PC-9 (cell line): ENCODE data around the gene ACO1. TPM values are rescaled to one million over a fixed set of nuclear protein-coding genes. Genes with fewer than 3 reads are reported as not detected.

Experiments
- BruUV-seq: library from RNA; stranded (reverse); fragments of 400-500 nt; replicated peaks from 2 replicates; lab custom pipeline; 2021; lab: Mats Ljungman, UMichigan
- CTCF ChIA-PET: fragments of 300-600 bp; sonication (Branson Sonifier 250); formaldehyde crosslinking; loops from one replicate; lab custom pipeline; 2022; ENCODE audit warnings: antibody characterized with exemption; lab: Charles Lee
- POLR2A ChIA-PET: fragments of 300-600 bp; sonication (Branson Sonifier 250); formaldehyde crosslinking; loops from one replicate; lab custom pipeline; 2022; ENCODE audit warnings: antibody characterized with exemption; ENCODE audit not compliant: unreplicated experiment; lab: Charles Lee
- DNase-seq, 2 experiments: peaks; one replicate each; pipeline versions ENCODE4 v3.0.0 to v3.0.0-alpha.2; 2015 to 2022; ENCODE audit warnings: mixed read lengths in 1 of 2
- H2AFZ ChIP-seq: fragments of 200-600 bp; sonication (generic); 2 replicates; pipeline ENCODE4 v1.8.1; 2017; ENCODE audit warnings: antibody characterized with exemption
- H3F3A ChIP-seq: fragments of 200-600 bp; sonication (generic); 2 replicates; pipeline ENCODE4 v1.8.1; 2017; ENCODE audit warnings: antibody characterized with exemption, mild to moderate bottlenecking, low read depth; ENCODE audit not compliant: insufficient read depth
- H3K27ac ChIP-seq: fragments of 200-600 bp; sonication (generic); 2 replicates; pipeline ENCODE4 v1.6.1; 2016; ENCODE audit warnings: mixed run types
- H3K27me3 ChIP-seq: fragments of 200-600 bp; sonication (generic); 2 replicates; pipeline ENCODE4 v1.6.1; 2016; ENCODE audit warnings: low read depth, mixed run types; ENCODE audit not compliant: insufficient read depth
- H3K36me3 ChIP-seq: fragments of 200-600 bp; sonication (generic); 2 replicates; pipeline ENCODE4 v1.6.1; 2016; ENCODE audit warnings: low read depth, mixed run types
- H3K4me1 ChIP-seq: fragments of 200-600 bp; sonication (generic); replicated peaks from 2 replicates; pipeline ENCODE4 v1.6.1; 2016; ENCODE audit warnings: mixed run types; ENCODE audit not compliant: insufficient read depth
- H3K4me2 ChIP-seq: fragments of 200-600 bp; sonication (generic); 2 replicates; pipeline ENCODE4 v1.6.1; 2017; ENCODE audit warnings: mixed run types
- H3K4me3 ChIP-seq: fragments of 200-600 bp; sonication (generic); 2 replicates; pipeline ENCODE4 v1.6.1; 2016; ENCODE audit warnings: mixed run types
- H3K79me2 ChIP-seq: fragments of 200-600 bp; sonication (generic); 2 replicates; pipeline ENCODE4 v1.6.1; 2017; ENCODE audit warnings: low read depth, mixed run types
- H3K9me2 ChIP-seq: fragments of 200-600 bp; sonication (generic); 2 replicates; pipeline ENCODE4 v1.8.1; 2017; ENCODE audit warnings: mild to moderate bottlenecking; ENCODE audit not compliant: insufficient read depth
- H3K9me3 ChIP-seq: fragments of 200-600 bp; sonication (generic); 2 replicates; pipeline ENCODE4 v1.8.1; 2016; ENCODE audit warnings: low read depth; ENCODE audit not compliant: insufficient read depth
- H4K20me1 ChIP-seq: fragments of 200-600 bp; sonication (generic); 2 replicates; pipeline ENCODE4 v1.8.1; 2017; ENCODE audit not compliant: insufficient read depth
- CTCF ChIP-seq: fragments of 200-600 bp; sonication (generic); conservative IDR thresholded peaks from 2 replicates; pipeline ENCODE4 v1.6.1; 2017; ENCODE audit warnings: mixed run types, antibody characterized with exemption, mild to moderate bottlenecking, moderate library complexity
- EZH2 ChIP-seq: fragments of 200-600 bp; sonication (generic); IDR thresholded peaks from 2 replicates; pipeline ENCODE4 v1.8.0; 2017; ENCODE audit warnings: antibody characterized with exemption, low read depth
- intact Hi-C: fragments of 100-400 bp; cut with micrococcal nuclease; formaldehyde crosslinking; loops from one replicate; pipeline ENCODE4 v1.10.0; 2022; ENCODE audit not compliant: unreplicated experiment
- total RNA-seq: library from RNA; stranded (reverse); gene quantifications from 2 replicates; pipeline ENCODE4 v1.2.3, GENCODE V29; 2021

The ACO1 gene
- total RNA-seq, 1 experiment from 2014 or later: 30.2 TPM

DNA sequence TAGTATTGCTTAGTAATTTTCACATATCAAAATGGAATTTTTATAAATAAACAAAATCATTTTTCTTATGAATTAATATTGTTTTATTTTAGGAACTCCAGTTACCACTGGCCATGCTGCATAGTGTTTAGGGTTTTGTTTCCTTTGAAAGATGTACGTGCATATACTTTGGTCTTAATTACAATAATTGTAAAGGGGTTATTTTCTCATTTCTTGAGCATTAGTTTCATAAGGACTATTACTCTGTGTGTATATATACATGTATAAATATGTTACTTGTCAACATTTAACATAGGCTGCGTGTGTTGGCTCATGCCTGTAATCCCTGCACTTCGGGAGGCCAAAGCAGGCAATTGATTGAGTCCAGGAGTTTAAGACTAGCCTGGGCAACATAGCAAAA lies 21.6 kb downstream of the ACO1 start:
- H3K27me3 ChIP-seq: no peaks in the 10 kb centered on the region
- no peak overlapping the region for H2AFZ ChIP-seq
- CTCF ChIA-PET: no interaction called here
- H3K4me2 ChIP-seq: no peak overlapping the region
- no peak overlapping the region for H3K4me3 ChIP-seq
- no peak for DNase-seq
- no peaks in the 10 kb centered on the region for H3F3A ChIP-seq
- H3K9me3 ChIP-seq: peaks cover 3% of the 10 kb centered on the region; the same call in 1 of the 2 replicates
- intact Hi-C loops: no loop called here
- no peak overlapping the region for H3K27ac ChIP-seq
- no peaks in the 10 kb centered on the region for H3K79me2 ChIP-seq
- H4K20me1 ChIP-seq: no peaks in the 10 kb centered on the region
- no peaks in the 10 kb centered on the region for H3K36me3 ChIP-seq
- no TSS peak for BruUV-seq
- POLR2A ChIA-PET: no interaction called here
- no peaks in the 10 kb centered on the region for H3K9me2 ChIP-seq
- no peaks in the 10 kb centered on the region for H3K4me1 ChIP-seq
- TF ChIP-seq EZH2: no peak
- no peak for TF ChIP-seq CTCF

GRCh38 chr9:32411753-32412152 lies 27.3 kb downstream of the ACO1 start:
- no TSS peak for BruUV-seq
- ChIA-PET CTCF (no interaction called here), POLR2A (no interaction called here)
- Histone ChIP-seq H3K4me3 (no peak overlapping the region), H3K9me2 (no peaks in the 10 kb centered on the region), H3K79me2 (no peaks in the 10 kb centered on the region), H3K36me3 (no peaks in the 10 kb centered on the region), H3K4me1 (no peaks in the 10 kb centered on the region), H3F3A (no peaks in the 10 kb centered on the region), H2AFZ (no peak overlapping the region), H4K20me1 (no peaks in the 10 kb centered on the region), H3K27me3 (no peaks in the 10 kb centered on the region), H3K4me2 (no peak overlapping the region), H3K27ac (no peak overlapping the region), H3K9me3 (no peaks in the 10 kb centered on the region)
- intact Hi-C loops: no loop called here
- TF ChIP-seq CTCF: no peak
- no peak for TF ChIP-seq EZH2
- DNase-seq: no peak

DNA sequence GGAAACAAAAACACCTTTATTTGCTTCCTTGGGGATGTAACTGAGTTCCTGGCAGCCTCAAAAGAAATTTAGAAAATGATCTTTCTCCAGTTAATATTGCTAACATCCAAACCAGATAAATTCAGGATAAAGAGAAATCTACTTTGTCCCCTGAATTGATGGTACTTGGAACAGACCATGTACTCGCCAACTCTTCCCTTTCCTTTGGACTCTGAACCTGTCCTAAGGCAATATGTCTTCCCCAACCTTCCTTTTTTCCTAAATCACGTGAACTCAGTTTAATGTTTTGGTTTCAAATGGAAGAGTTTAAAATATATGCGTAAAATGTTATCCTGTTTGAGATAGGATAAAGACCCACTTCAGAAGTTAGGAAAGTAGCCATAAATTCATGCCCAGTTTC lies 28.0 kb downstream of the ACO1 start:
- H3K9me3 ChIP-seq: no peaks in the 10 kb centered on the region
- no peak overlapping the region for H3K4me2 ChIP-seq
- no peaks in the 10 kb centered on the region for H3K9me2 ChIP-seq
- no peak overlapping the region for H3K27ac ChIP-seq
- H3K4me1 ChIP-seq: no peaks in the 10 kb centered on the region
- no peaks in the 10 kb centered on the region for H3K27me3 ChIP-seq
- ChIA-PET POLR2A (no interaction called here), CTCF (no interaction called here)
- no peak overlapping the region for H2AFZ ChIP-seq
- H3K4me3 ChIP-seq: no peak overlapping the region
- H3K79me2 ChIP-seq: no peaks in the 10 kb centered on the region
- no peak for TF ChIP-seq EZH2
- TF ChIP-seq CTCF: no peak
- intact Hi-C loops: no loop called here
- no peaks in the 10 kb centered on the region for H4K20me1 ChIP-seq
- no peak for DNase-seq
- no peaks in the 10 kb centered on the region for H3K36me3 ChIP-seq
- BruUV-seq: no TSS peak
- no peaks in the 10 kb centered on the region for H3F3A ChIP-seq
